GM18507 (cell line): Measurements from ENCODE around the gene MISP.
A peak's percentile ranks its signal among the peaks of the same experiment; 100 is the strongest.

Experiments used
- DNase-seq: peaks from one replicate; pipeline ENCODE4 v3.0.0; 2011; ENCODE audit warnings: low read depth; ENCODE audit not compliant: insufficient read length; ENCODE audit errors: extremely low spot score
- FAIRE-seq: peaks from 2 replicates; lab custom pipeline; 2011; peaks lifted over from hg19 to GRCh38; lab: Jason Lieb, UNC

MISP gene

DNA sequence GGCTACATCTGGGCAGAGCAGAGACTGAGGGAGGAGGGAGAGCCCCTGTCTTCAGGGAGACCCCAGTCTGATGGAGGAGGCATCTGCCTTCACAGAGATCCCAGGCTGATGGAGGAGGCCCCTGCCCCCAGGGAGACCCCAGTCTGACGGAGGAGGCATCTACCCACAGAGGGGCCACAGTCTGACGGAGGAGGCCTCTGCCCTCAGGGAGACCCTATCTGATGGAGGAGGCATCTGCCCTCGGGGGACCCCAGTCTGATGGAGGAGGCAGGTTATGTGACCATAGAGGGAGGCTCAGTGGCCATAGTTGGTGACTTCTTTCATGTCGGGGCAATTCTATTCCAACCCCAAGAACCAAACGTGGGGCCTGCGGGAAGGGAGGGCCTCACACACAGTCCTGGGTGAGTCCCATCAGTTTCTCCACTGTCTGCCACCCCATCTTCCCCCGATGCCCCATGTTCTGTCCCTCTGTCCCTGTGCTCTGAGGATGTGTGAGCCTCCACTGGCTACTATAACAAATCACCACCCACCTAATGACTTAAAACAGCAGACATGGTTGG lies 14.3 kb downstream of the MISP start:
- DNase-seq (no peak), FAIRE-seq (no peak)

- FAIRE-seq, result no peak
These were observed 17.5 kb downstream of the MISP start for GRCh38 chr19:768424-768823.

DNA sequence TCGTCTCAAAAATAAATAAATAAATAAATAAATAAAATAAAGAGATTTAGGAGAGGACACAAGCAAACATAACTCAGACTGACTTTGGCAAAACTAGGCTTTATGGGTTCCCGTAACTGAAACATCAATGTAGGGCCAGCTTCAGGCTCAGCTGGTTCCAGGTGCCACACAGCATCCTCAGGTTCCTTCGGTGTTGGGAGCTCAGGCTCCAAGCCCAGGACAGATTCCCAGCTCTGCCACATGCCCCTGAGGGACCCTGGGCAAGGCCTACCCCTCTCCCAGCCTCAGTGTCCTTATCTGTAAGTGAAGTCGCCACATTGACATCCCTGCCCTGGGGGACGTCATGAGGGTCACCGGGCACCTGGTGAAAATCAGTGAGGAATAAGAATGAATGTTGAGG lies 18.7 kb downstream of the MISP start:
- DNase-seq (no peak), FAIRE-seq (no peak)

More at GRCh38 chr19:768424-768823, 17.5 kb downstream of the MISP start:
- DNase-seq, result no peak

DNA sequence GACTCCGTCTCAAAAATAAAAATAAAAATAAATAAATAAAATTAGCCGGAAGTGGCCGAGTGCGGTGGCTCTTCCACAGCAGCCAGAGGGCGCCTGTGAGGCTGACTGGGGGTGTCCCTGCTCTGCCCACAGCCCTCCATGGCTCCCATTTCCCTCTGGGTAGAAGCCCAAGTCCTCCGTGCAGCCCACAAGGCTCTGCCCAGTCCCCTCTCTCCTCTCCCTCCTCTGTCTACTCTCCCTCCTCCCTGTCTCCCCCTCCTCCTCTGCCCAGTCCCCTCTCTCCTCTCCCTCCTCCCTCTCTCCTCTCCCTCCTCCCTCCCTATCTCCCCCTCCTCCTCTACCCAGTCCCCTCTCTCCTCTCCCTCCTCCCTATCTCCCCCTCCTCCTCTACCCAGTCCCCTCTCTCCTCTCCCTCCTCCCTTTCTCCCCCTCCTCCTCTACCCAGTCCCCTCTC lies 20.4 kb downstream of the MISP start:
- FAIRE-seq (no peak), DNase-seq (peak; percentile 35)

- FAIRE-seq (no peak), DNase-seq (no peak)
These were observed 21.2 kb downstream of the MISP start for GRCh38 chr19:772063-772462.

DNA sequence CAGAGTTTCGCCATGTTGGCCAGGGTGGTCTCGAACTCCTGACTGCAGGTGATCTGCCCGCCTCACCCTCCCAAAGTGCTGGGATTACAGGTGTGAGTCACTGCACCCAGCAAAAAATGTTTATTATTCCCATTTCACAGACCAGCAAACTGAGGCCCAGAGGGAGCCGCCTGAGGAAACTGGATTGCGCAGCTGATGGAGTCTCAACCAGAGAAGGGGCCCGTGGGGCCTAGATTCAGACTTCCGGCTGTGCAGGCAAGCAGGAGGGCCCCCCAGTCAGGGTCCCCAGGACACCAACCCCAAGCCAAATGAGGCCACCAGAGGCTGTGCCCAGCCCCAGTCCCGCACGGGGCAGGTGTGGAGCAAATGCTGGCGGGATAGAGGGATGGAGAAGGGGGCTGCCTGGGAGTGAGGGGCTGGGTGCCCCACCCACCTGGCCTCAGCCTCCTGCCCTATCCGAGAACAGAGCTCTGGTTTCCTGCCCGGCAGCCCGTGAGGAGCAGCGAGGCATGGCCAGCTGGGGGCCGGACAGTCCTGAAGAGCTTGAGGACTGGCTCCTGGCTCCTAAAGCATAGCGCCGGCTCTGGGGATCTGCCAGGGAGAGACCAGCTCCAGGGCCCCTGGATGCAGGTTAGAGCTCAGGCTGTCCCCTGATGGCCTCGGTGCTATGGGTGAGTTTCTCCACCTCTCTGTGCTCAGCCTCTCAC lies 22.0 kb downstream of the MISP start:
- FAIRE-seq, result no peak
- no peak for DNase-seq

DNA sequence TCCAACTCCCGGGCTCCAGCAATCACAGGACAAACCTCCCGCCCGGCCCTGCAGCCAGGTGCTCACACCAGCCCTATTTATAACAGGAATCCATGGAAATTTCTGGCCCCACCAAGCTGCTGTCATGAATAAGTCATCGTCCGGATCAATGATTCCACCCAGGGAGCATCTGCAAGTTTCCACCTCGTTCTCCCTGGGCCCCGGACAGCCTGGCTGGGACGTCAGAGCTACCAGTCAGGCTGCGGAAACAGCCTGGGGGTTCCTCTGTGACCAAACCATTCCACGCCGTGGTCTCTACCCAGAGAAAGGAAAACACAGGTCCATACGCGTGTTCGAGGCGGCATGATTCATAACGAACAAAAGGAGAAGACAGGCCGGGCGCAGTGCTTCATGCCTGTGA lies 25.6 kb downstream of the MISP start:
- no peak for FAIRE-seq

DNA sequence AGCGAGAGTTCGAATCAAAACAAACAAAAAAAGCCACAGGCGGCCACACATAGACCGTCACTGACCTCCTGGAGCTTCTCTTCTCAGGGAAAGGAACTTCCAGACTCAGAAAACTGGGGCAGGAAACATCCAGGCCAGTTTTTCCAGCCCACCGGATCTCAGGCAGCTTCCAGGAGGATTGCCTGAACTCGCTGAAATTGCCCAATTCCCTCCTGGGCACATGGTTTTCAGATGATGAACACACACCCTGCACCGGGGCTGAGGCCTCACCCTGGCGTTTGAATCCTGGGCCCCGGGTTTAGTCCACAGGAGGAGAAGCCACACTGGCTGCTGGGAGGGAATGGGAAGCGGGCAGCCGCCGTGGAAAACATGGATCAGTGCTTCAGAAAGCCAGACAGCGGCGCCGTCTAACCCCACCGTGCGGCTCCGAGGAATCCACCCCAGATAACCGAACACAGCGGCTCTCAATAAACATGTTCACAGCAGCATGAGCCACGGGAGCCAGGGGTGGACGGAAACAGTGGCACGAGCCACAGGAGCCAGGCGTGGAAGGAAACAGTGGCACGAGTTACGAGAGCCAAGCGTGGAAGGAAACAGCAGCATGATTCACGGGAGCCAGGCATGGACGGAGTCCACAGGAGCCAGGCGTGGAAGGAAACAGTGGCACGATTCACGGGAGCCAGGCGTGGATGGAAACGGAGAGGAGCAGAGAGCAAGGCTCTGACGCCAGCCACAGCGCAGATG lies 28.2 kb downstream of the MISP start:
- FAIRE-seq, result no peak
- no peak for DNase-seq

More for the DNA sequence above, 25.6 kb downstream of the MISP start:
- DNase-seq, result no peak

GRCh38 chr19:780935-781334 lies 30.0 kb downstream of the MISP start:
- FAIRE-seq, result no peak
- no peak for DNase-seq

DNA sequence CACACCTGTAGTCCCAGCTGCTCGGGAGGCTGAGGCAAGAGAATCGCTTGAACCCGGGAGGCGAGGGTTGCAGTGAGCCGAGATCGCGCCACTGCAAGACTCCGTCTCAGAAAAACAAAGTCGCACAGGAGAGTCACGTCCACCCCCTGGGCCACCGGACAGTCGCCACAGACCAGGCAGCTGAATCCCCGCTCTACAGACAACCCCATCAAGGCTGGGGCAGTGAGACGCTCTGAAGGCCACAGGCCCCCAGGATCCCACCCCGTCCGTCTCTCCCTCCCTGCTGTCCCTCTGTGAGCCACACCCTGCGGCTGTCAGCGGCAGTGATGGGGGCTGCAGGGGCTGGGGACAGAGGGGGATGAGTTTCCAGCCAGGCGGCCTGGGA lies 30.9 kb downstream of the MISP start:
- DNase-seq (no peak), FAIRE-seq (no peak)

- no peak for FAIRE-seq
These were observed 31.4 kb downstream of the MISP start for GRCh38 chr19:782185-782877.

DNA sequence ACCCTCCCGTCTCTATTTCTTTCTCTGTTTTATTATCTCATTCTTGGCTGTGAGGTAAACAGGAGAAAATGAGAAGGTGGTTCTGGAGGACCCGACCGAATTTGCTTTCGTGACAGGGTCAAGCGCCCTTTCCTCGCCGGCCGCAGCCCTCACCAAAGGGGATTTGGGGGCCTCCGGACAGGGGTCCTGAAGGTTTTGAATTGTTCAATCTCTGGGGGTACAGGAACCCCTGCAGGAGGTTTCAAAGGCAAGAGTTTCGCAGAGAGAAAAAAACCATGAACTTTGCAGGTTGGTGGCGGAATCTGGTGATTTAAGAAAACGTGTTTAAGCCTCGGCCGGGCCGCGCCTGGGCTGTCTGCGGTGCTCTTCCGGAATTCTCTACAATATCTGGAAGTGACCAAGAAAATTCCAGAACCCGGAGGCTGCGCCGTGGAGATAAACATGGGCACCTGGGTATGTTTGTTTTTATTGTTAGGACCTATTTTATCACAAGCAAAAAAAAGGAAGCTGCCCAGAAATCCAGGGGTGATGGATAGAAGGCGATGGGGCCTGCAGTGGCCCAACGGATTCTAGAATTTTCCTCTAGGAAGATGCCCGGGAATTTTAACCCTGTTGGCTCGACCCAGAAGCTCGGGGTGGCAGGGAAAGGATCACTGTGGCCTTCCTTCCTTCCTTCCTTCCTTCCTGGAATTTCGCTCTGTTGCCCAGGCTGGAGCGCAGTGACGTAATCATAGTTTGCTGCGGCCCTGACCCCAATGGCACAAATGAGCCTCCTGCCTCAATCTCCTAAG lies 32.2 kb downstream of the MISP start:
- FAIRE-seq (no peak), DNase-seq (no peak)

More at GRCh38 chr19:782185-782877, 31.4 kb downstream of the MISP start:
- no peak for DNase-seq

GRCh38 chr19:784541-784940 lies 33.6 kb downstream of the MISP start:
- no peak for FAIRE-seq

GRCh38 chr19:787536-787935 lies 36.6 kb downstream of the MISP start:
- DNase-seq, result no peak
- FAIRE-seq, result no peak

More at GRCh38 chr19:784541-784940, 33.6 kb downstream of the MISP start:
- DNase-seq, result no peak

GRCh38 chr19:788686-788982 lies 37.7 kb downstream of the MISP start:
- no peak for FAIRE-seq

GRCh38 chr19:788983-789700 lies 38.2 kb downstream of the MISP start:
- FAIRE-seq (no peak), DNase-seq (no peak)

More at GRCh38 chr19:788686-788982, 37.7 kb downstream of the MISP start:
- no peak for DNase-seq

DNA sequence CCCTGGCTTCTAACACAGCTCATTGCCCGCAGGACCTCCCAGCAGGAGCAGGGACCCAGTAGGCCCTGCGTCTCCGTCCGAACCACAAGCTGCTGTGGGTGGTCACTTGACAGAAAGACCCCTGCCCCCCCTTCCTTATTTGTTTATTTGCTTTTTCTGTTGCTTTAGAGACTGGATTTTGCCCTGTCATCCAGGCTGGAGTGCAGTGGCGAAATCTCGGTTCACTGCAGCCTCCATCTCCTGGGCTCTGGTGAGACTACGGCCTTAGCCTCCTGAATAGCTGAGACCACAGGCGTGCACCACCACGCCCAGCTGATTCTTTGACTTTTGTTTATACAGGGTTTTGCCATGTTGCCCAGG lies 38.8 kb downstream of the MISP start:
- DNase-seq (no peak), FAIRE-seq (no peak)

DNA sequence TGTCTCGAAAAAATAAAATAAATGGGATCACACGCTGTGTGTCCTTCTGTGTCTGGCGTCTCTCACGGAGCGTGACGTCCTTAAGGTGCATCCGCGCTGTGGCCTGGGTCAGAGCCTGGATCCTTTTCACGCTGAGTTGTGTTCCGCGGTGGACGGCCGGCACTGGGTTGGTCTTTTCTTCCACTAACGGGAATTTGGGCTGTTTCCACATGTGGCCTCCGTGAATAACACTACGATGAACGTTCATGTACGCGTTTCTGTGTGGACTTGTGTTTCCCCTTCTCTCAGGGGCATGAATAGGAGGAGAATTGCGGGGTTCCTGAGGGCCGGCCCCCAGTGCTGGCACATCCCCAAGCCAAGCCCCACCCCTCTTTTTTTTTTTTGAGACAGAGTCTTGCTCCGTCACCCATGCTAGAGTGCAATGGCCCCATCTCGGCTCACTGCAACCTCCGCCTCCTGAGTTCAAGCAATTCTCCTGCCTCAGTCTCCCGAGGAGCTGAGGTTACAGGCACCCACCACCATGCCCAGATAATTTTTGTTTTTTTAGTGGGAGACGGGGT lies 40.2 kb downstream of the MISP start:
- no peak for FAIRE-seq
- no peak for DNase-seq
